HepG2 (cell line): ENCODE results near the gene PKM. TPM values are rescaled to one million over a fixed set of nuclear protein-coding genes. Genes with fewer than 3 reads are reported as not detected.

Source experiments
- ATAC-seq: fragments of 200-7000 bp; cut with Tn5 transposase; 3 replicates; pipeline ENCODE4 v1.9.1; 2020; ENCODE audit warnings: mild to moderate bottlenecking, moderate library complexity
- BruUV-seq: library from RNA; stranded (reverse); fragments of 400-500 nt; replicated peaks from 2 replicates; lab custom pipeline; 2021; lab: Mats Ljungman, UMichigan
- CTCF ChIA-PET: fragments of 300-600 bp; formaldehyde crosslinking; extraction: SDS; loops from one replicate; lab custom pipeline; 2021; ENCODE audit warnings: low total read pairs, inconsistent platforms, low intra/inter-chr PET ratio; lab: Yijun Ruan, JAX
- POLR2A ChIA-PET: fragments of 350-600 bp; sonication (Branson Sonifier 250); formaldehyde crosslinking; loops from one replicate; lab custom pipeline; 2020; ENCODE audit warnings: antibody characterized with exemption, inconsistent platforms; lab: Yijun Ruan, JAX
- DNase-seq: peaks from one replicate; pipeline ENCODE4 v3.0.0-alpha.2; 2015; ENCODE audit warnings: low spot score
- FAIRE-seq: peaks from 3 replicates; lab custom pipeline; 2011; peaks lifted over from hg19 to GRCh38; lab: Jason Lieb, UNC
- H2AFZ ChIP-seq: one replicate; pipeline ENCODE4 v1.6.1; 2011; ENCODE audit warnings: low read length, inconsistent platforms
- H3K27ac ChIP-seq: fragments of 300-600 bp; 3 replicates; pipeline ENCODE4 v1.8.0; 2011; ENCODE audit warnings: mixed run types, mild to moderate bottlenecking, mixed read lengths, low read length, inconsistent platforms; ENCODE audit not compliant: insufficient read depth; ENCODE audit errors: extremely low read length
- H3K27me3 ChIP-seq, 2 experiments: fragments of 200-600 bp in 1 of 2; 2 replicates in 1 of 2; 3 replicates in 1 of 2; pipeline versions ENCODE4 v1.6.0 to v1.8.0; 2011; ENCODE audit warnings: low read length in 2 of 2, mild to moderate bottlenecking in 2 of 2, moderate library complexity in 2 of 2, inconsistent platforms in 1 of 2; ENCODE audit not compliant: insufficient read depth in 2 of 2, control insufficient read depth in 1 of 2
- H3K36me3 ChIP-seq, 2 experiments: fragments of 200-600 bp in 1 of 2; replicated peaks in 1 of 2; 2 replicates in 1 of 2; 3 replicates in 1 of 2; pipeline versions ENCODE4 v1.5.1 to v1.8.0; 2011; ENCODE audit warnings: low read length in 2 of 2, inconsistent platforms in 1 of 2; ENCODE audit not compliant: insufficient read depth in 2 of 2, control insufficient read depth in 1 of 2
- H3K4me1 ChIP-seq: 2 replicates; pipeline ENCODE4 v1.5.1; 2012; ENCODE audit warnings: low read length, inconsistent platforms; ENCODE audit not compliant: insufficient read depth
- H3K4me2 ChIP-seq: 2 replicates; pipeline ENCODE4 v1.6.0; 2011; ENCODE audit warnings: low read depth, low read length, inconsistent platforms
- H3K4me3 ChIP-seq, 3 experiments: fragments of 200-600 bp in 1 of 3; sonication (generic), shearing (Covaris generic) in 1 of 3; replicated peaks in 1 of 3; 2 replicates each; pipeline ENCODE4 v1.5.1; 2011 to 2016; ENCODE audit warnings: low read length in 3 of 3, inconsistent platforms in 2 of 3, low read depth in 2 of 3, mild to moderate bottlenecking in 2 of 3, control low read depth in 1 of 3, mixed read lengths in 1 of 3; ENCODE audit not compliant: insufficient read depth in 1 of 3
- H3K79me2 ChIP-seq: one replicate; pipeline ENCODE4 v1.6.1; 2011; ENCODE audit warnings: low read length, inconsistent platforms; ENCODE audit not compliant: insufficient read depth
- H3K9ac ChIP-seq: 2 replicates; pipeline ENCODE4 v1.6.0; 2011; ENCODE audit warnings: mild to moderate bottlenecking, low read depth, low read length, inconsistent platforms; ENCODE audit not compliant: insufficient read depth
- H3K9me3 ChIP-seq: 2 replicates; pipeline ENCODE4 v1.5.1; 2012; ENCODE audit warnings: mild to moderate bottlenecking, low read length
- H4K20me1 ChIP-seq: 2 replicates; pipeline ENCODE4 v1.6.0; 2011; ENCODE audit warnings: inconsistent platforms, mild to moderate bottlenecking, low read length, moderate library complexity; ENCODE audit not compliant: insufficient read depth
- CEBPG ChIP-seq: IDR thresholded peaks from 2 replicates; pipeline ENCODE4 v1.6.1; 2016
- CREBL2 ChIP-seq: sonication (generic); formaldehyde crosslinking; IDR thresholded peaks from 2 replicates; pipeline ENCODE4 v1.8.1; 2023; ENCODE audit warnings: missing genetic modification reagents, mild to moderate bottlenecking, borderline replicate concordance
- HNF4A ChIP-seq: sonication (generic); formaldehyde crosslinking; IDR thresholded peaks from 2 replicates; pipeline ENCODE4 v1.4.0; 2020; ENCODE audit warnings: missing genetic modification reagents
- POLR2A ChIP-seq, 2 experiments: IDR thresholded peaks; 2 replicates each; pipeline ENCODE4 v1.6.1; 2011; ENCODE audit warnings: low read depth in 2 of 2, low read length in 2 of 2, mild to moderate bottlenecking in 1 of 2, moderate library complexity in 1 of 2; ENCODE audit not compliant: insufficient read depth in 1 of 2
- RBFOX2 ChIP-seq: fragments of 200-400 bp; formaldehyde crosslinking; IDR thresholded peaks from 2 replicates; pipeline ENCODE4 v1.6.1; 2017; ENCODE audit warnings: low read depth, mild to moderate bottlenecking, low read length
- RBM22 ChIP-seq: fragments of 200-400 bp; formaldehyde crosslinking; optimal IDR thresholded peaks from 2 replicates; pipeline ENCODE3; 2017; ENCODE audit warnings: mild to moderate bottlenecking, low read length, moderate library complexity
- THYN1 ChIP-seq: sonication (generic); formaldehyde crosslinking; IDR thresholded peaks from 2 replicates; pipeline ENCODE4 v1.8.1; 2023; ENCODE audit warnings: low read depth, mild to moderate bottlenecking, moderate library complexity, missing genetic modification reagents, borderline replicate concordance
- ZNF3 ChIP-seq: IDR thresholded peaks from 2 replicates; pipeline ENCODE4 v1.7.0; 2017; ENCODE audit warnings: inconsistent platforms
- WGBS: methylation state at CpG from one replicate; pipeline ENCODE4 v1.1.6; 2017; ENCODE audit warnings: low lambda C conversion rate; 5-methylcytosine and 5-hydroxymethylcytosine counted together
- in situ Hi-C: cut with HindIII; loops from 2 replicates; pipeline ENCODE4 v1.10.0; 2017; ENCODE audit warnings: low pct_unique_long_range_greater_than_20kb; ENCODE audit not compliant: extremely low pct_ligation_motif_present
- intact Hi-C: fragments of 100-400 bp; cut with micrococcal nuclease; formaldehyde crosslinking; loops from one replicate; pipeline ENCODE4 v1.10.0; 2022; ENCODE audit not compliant: unreplicated experiment
- polyA plus RNA-seq, 8 experiments: library from polyadenylated mRNA; depleted of rRNA in 3 of 8; stranded (reverse) in 7 of 8; unstranded in 1 of 8; fragments of >200 nt; fragmentation: Illumina TruSeq in 4 of 8; extraction: Trizol in 4 of 8; gene quantifications; 2 replicates each; pipeline versions ENCODE4 v1.2.1 to v1.2.3, GENCODE V29; 2011 to 2016; ENCODE audit warnings: low read depth in 4 of 8, missing spikeins in 1 of 8, mixed read lengths in 1 of 8; ENCODE audit not compliant: insufficient read depth in 1 of 8
- total RNA-seq, 5 experiments: library from RNA; depleted of rRNA; stranded (reverse); fragments of >200 nt; fragmentation: Illumina TruSeq; extraction: Trizol; gene quantifications; 2 replicates each; pipeline ENCODE4 v1.2.3, GENCODE V29; 2016; ENCODE audit warnings: low read depth in 1 of 5

The PKM gene
- total and polyA plus RNA-seq, 2 of the 13 experiments (the other 11 are each of a cell fraction or from before 2014, with no cell fraction given): 488 to 780 TPM

DNA sequence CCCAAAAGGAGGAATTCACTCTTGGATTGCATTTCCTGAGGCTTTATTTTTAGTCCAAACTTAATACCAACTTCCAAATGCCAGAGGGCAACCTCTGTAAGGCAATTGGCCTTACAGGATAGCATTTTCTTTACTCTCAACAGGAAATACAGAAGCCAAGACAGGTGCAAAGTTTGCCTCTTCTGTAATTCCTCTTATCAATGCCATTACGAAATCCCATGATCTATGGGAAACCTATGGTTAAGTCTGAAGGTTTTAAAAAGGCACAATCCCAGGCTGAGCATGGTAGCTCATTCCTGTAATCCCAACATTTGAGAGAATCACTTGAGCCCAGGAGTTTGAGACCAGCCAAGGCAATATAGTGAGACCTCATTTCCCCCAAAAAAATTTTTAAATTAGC lies 14.9 kb downstream of the PKM start:
- Histone ChIP-seq H3K79me2 (peaks cover 26% of the 10 kb centered on the region), H3K4me1 (peaks cover 54% of the 10 kb centered on the region), H3K36me3 (peaks cover 41 to 93% of the 10 kb centered on the region in 2 experiments), H3K4me2 (no peak overlapping the region), H2AFZ (no peak overlapping the region), H3K27me3 (no peaks in the 10 kb centered on the region), H3K9ac (no peak overlapping the region), H4K20me1 (peaks cover 88% of the 10 kb centered on the region), H3K27ac (no peak overlapping the region), H3K9me3 (no peaks in the 10 kb centered on the region), H3K4me3 (no peak overlapping the region)
- ChIA-PET POLR2A (interaction anchor here (1.2 kb wide), 1 partner anchor 14 kb away, joined by 5 read pairs; the partner anchor contains the start of gene PKM), CTCF (no interaction called here)
- no peak for ATAC-seq
- intact Hi-C loops: no loop called here
- BruUV-seq: TSS peak; percentile 18
- FAIRE-seq: no peak
- no peak for DNase-seq
- 95% methylated on average over 1 of the region's 1 CpG for WGBS
- peak; percentile 11; the same call in 1 of the 2 replicates for TF ChIP-seq HNF4A (CRISPR knock-in tag)
- TF ChIP-seq CEBPG: peak; percentile 50; the same call in 1 of the 2 replicates
- TF ChIP-seq THYN1: no peak
- TF ChIP-seq RBFOX2: 0 out of 2 replicates have a peak, but pooled peaks have one; percentile 19
- TF ChIP-seq CREBL2 (CRISPR knock-in tag): no peak
- in situ Hi-C loops: no loop called here

DNA sequence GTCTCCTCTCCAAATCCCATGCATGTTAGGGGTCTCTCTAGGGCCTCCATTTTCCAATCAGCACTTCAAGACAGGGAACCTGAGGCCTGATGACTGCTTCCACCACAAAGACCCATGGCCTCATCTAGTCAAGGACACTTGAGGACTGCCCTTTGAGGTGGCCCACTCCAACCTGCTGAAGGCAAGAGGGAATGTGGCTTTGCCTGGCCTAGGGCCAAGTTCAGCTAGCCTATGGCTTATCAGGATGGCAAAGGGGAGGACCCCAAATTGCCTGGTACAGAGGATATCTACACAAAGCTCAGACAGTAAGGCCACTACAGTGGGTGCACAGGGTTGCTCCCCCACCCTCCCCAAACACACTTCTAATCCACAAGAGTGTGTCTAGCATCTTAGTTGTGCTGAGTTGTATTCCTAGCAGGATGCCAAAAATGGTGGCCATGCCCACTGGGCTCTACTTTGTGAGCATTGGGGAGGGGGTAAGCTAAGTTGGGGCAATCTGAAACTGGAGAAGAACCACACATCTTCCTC lies 23.4 kb downstream of the PKM start:
- no peak overlapping the region for H3K27ac ChIP-seq
- H4K20me1 ChIP-seq: peaks cover 87% of the 10 kb centered on the region
- no peak for FAIRE-seq
- no TSS peak for BruUV-seq
- H2AFZ ChIP-seq: no peak overlapping the region
- no peaks in the 10 kb centered on the region for H3K9me3 ChIP-seq
- peaks cover 62 to 96% of the 10 kb centered on the region in 2 experiments for H3K36me3 ChIP-seq
- no peaks in the 10 kb centered on the region for H3K27me3 ChIP-seq
- H3K4me2 ChIP-seq: no peak overlapping the region
- in situ Hi-C loops: no loop called here
- no peaks in the 10 kb centered on the region for H3K79me2 ChIP-seq
- CTCF ChIA-PET: no interaction called here
- intact Hi-C loops: no loop called here
- H3K9ac ChIP-seq: no peak overlapping the region
- H3K4me3 ChIP-seq: no peak overlapping the region
- H3K4me1 ChIP-seq: peaks cover 20% of the 10 kb centered on the region; the same call in 1 of the 2 replicates
- TF ChIP-seq RBM22 (peak; percentile 89), POLR2A (IDR thresholded peaks at IDR 0.05; ENCODE audit: insufficient read depth in 1 of 2, low read depth in 2 of 2, low read length in 2 of 2) (peak in 1 of 2 experiments; percentile 14; a peak in 2 of 4 replicates), ZNF3 (CRISPR knock-in tag) (no peak), RBFOX2 (peak; percentile 14; the same call in 1 of the 2 replicates)
- TF ChIP-seq, all 625 proteins: peak for 3
- ATAC-seq (no peak), DNase-seq (no peak)
- POLR2A ChIA-PET: no interaction called here
